GM21367 (cell line): ENCODE measurements around the gene RNF181.
"Not testable (repeated sequence)": the region's sequence is repeated elsewhere in the genome, so short reads cannot be mapped to it uniquely, and the experiment has no call there.

Experiments
- ATAC-seq: cut with Tn5 transposase; IDR thresholded peaks from one replicate; pipeline ENCODE4 v1.9.1; 2021; ENCODE audit not compliant: unreplicated experiment

RNF181 gene

DNA sequence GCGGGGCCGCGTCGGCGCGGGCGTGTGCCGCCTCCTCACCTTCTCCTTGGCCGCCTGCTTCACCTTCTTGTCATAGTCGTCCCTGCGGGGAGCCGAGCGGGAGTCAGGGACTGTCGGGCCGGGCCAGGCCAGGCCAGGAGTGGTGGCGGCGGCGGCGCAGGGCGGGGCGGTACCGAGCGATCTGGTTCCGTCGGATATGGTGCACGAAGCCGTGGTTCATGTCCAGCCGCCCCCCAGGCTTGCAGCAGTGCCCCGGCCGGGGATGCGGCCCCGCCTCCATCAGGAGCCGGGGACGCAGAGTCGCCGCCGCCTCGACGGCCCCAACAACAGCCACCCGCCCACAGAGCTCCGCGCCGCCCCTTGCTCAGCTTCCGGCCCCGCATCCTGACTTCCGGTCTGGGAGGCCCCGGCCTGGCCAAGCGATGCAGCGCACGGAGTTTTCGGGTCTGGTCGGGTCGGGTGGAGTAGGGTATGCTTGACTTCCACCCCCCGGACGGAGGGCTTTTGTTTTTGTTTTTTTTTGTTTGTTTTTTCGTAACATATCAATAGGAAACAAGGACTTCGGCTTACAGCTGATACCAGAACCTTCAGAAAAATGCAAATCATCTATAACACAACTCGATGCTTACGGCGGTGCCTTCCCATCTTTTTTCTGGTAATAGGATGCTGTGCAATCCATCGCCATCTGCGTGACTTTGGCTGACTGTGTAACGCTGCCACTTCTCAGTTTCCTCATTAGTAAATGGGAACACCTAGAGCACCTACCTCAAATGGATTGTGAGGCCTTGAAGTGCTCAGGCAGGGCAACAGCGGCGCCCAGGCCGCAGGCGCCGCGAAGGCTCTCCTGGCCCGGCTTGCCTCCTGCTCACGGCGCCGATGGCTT lies 16.4 kb downstream of the RNF181 start, which contains the start of gene C2orf68:
C2orf68 (minus strand) TSS at position 362 of the 883 bp plus-strand sequence; CDS start at position 280, 82 bp downstream.
- peak; percentile 66 for ATAC-seq

DNA sequence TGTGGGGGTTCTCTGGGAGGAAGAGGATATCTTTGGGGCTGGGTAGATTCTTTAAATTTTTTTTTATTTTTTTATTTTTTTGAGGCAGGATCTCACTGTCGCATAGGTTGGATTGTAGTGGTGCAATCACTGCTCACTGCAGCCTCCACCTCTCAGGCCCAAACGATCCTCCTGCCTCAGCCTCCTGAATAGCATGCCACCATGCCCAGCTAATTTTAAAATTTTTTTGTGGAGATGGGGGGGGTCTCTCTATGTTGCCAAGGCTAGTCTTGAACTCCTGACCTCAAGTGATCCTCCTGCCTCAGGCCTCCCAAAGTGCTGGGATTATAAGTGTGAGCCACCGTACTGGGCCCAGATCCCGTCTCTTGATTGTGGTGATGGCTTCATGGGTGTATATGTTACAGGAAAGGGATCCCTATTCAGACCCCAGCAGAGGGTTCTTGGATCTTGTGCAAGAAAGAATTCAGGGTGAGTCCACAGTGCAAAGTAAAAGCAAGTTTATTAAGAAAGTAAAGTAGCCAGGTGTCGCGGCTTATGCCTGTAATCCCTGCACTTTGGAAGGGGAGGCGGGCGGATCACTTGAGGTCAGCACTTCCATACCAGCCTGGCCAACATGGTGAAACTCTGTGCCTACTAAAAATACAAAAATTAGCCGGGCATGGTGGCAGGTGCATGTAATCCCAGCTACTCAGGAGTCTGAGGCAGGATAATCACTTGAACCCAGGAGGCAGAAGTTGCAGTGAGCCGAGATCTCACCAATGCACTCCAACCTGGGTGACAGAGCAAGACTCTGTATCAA lies 18.4 kb downstream of the RNF181 start:
- ATAC-seq = no peak

DNA sequence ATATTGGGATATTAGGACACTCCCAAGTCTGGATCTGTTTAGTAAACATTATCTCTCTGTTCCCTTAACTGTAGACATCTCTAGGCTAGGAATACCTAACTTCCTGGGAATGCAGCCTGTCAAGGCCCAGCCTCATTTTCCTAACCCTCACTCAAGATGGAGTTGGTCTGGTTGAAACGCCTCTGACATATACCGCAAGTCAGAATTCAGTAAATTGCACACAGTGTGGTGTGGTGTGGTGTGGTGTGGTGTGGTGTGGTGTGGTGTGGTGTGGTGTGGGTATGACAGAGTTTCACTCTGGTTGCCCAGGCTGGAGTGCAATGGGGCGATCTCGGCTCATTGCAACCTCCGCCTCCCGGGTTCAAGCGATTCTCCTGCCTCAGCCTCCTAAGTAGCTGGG lies 19.2 kb downstream of the RNF181 start:
- ATAC-seq = not testable (repeated sequence)

- ATAC-seq = no peak
These were observed 19.8 kb downstream of the RNF181 start for GRCh38 chr2:85615413-85615728.

- ATAC-seq = not testable (repeated sequence)
These were observed 22.2 kb downstream of the RNF181 start for GRCh38 chr2:85617723-85618122.

DNA sequence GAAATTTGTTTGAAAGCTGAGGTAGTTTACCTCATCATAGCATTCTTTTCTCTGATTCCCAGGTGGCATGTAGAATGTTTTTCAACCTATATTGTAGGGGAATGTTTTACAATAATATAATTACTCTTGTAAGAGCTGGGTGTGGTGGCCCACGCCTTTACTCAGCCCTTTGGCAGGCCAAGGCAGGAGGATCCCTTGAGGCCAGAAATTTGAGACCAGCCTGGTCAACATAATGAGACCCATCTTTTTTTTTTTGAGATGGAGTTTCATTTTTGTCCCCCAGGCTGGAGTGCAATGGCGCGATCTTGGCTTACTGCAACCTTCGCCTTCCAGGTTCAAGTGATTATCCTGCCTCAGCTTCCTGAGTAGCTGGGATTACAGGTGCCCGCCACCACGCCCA lies 24.1 kb downstream of the RNF181 start:
- no peak for ATAC-seq

DNA sequence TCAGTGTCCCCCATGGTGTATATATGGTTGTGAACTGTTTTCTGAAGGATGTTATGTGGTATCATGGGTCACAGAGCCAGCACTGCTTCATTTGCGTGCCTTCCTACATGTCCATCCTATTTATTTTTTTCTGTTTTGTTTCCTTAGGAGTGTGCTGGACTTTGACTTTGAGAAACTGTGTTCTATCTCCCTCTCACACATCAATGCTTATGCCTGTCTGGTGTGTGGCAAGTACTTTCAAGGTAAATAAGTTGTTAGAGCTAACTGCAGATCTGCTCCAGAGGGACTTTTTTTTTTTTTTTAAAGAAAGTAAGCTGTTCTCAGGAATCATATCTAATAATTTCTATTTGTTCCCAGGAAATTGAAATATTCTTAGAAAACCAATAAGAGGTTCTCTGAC lies 25.8 kb downstream of the RNF181 start:
- no peak for ATAC-seq

GRCh38 chr2:85623991-85624390 lies 28.4 kb downstream of the RNF181 start:
- no peak for ATAC-seq

DNA sequence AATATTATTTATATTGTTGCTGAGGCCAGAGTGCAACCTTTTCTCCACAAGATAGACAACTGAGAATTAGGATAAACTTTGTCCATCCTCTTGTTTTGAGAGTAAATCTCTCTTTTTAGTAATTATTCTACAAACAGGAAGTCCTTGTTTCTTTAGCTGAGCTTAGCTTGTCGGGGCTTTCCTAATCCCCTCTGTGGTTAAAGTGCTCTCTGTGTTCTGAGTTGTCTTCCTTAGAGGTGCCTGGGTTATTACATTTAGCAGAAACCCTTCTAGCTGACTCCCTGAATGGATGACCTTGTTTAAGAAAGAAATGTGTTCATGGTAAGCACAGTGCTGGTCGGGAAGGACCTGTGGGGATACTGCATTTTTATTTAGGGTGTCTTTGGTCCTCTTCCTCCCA lies 33.1 kb downstream of the RNF181 start:
- no peak for ATAC-seq

DNA sequence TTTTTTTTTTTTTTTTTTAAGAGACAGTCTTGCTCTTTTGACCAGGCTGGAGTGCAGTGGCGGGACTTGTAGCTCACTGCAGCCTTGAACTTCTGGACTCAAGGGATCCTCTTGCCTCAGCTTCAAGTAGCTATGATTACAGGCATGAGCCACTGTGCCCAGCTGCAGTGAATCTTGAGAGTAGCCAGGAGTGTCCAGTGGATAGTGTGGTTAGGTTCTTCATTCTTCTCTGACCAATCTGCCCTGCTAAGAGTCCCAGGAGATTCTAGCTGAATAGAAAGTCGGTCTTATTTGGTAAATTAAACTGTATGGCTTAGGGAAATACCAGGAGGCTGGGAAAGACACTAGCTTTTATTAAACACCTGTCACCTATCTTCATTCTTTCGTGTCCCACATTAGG lies 35.8 kb downstream of the RNF181 start:
- no peak for ATAC-seq

- no peak for ATAC-seq
These were observed 39.5 kb downstream of the RNF181 start for GRCh38 chr2:85635011-85635410.

GRCh38 chr2:85635636-85636035 lies 40.1 kb downstream of the RNF181 start:
- ATAC-seq = no peak

DNA sequence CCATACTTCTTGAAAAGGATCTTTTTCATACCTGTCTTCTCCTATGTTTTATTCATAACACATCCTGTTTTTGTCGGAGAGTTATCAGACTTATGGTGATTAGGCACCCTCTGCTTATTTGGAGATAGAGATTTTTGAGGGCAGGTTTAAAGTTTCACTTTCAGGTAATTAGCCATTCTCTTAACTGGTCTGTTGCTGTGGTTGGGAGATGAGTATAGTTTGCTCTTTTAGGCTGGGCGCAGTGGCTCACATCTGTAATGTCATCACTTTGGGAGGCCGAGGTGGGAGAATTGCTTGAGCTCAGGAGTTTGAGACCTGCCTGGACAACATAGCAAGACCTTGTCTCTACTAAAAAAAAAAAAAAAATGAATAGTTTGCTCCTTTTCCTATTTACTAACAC lies 47.2 kb downstream of the RNF181 start:
- no peak for ATAC-seq

- no peak for ATAC-seq
These were observed 49.4 kb downstream of the RNF181 start for GRCh38 chr2:85644909-85645308.

GRCh38 chr2:85646166-85646565 lies 50.6 kb downstream of the RNF181 start:
- no peak for ATAC-seq
